Lung (tissue), 12 donors: ENCODE data around the gene NAALADL2. TPM values are rescaled to one million over a fixed set of nuclear protein-coding genes. Genes with fewer than 3 reads are reported as not detected.

Experiments used
- ATAC-seq: fragments of 200-7000 bp; cut with Tn5 transposase; one replicate; pipeline ENCODE4 v1.9.1; 2020; ENCODE audit warnings: moderate number of reproducible peaks; ENCODE audit not compliant: insufficient read depth, low FRiP score
- DNase-seq, 3 donors: peaks; one replicate each; pipeline ENCODE4 v3.0.0-alpha.2; 2013 to 2017
- H3K27ac ChIP-seq, 2 donors: one replicate each; pipeline ENCODE4 v1.5.1; 2013; ENCODE audit warnings: mild to moderate bottlenecking in 2 of 2, moderate library complexity in 2 of 2, control low read depth in 1 of 2, inconsistent platforms in 1 of 2, low read depth in 1 of 2, low read length in 1 of 2
- H3K27me3 ChIP-seq, 3 donors: one replicate each; pipeline ENCODE4 v1.5.1; 2013; ENCODE audit warnings: low read length in 2 of 3; ENCODE audit not compliant: control insufficient read depth in 3 of 3, insufficient read depth in 3 of 3
- H3K36me3 ChIP-seq, 4 donors: one replicate each; pipeline ENCODE4 v1.5.1; 2013; ENCODE audit warnings: low read length in 4 of 4, mild to moderate bottlenecking in 1 of 4, moderate library complexity in 1 of 4; ENCODE audit not compliant: control insufficient read depth in 4 of 4, insufficient read depth in 4 of 4
- H3K4me1 ChIP-seq, 5 donors: one replicate each; pipeline ENCODE4 v1.5.1; 2013; ENCODE audit warnings: low read length in 5 of 5, mild to moderate bottlenecking in 2 of 5, moderate library complexity in 1 of 5; ENCODE audit not compliant: control insufficient read depth in 5 of 5, insufficient read depth in 5 of 5
- H3K4me3 ChIP-seq: one replicate; pipeline ENCODE4 v1.5.1; 2013; ENCODE audit warnings: mild to moderate bottlenecking, control low read depth, moderate library complexity
- H3K9ac ChIP-seq, 2 donors: one replicate each; pipeline ENCODE4 v1.5.1; 2013; ENCODE audit warnings: low read length in 2 of 2, control low read depth in 1 of 2; ENCODE audit not compliant: insufficient read depth in 1 of 2
- H3K9me3 ChIP-seq, 4 donors: one replicate each; pipeline ENCODE4 v1.5.1; 2013; ENCODE audit warnings: low read length in 3 of 4, mild to moderate bottlenecking in 1 of 4, moderate library complexity in 1 of 4; ENCODE audit not compliant: control insufficient read depth in 4 of 4, insufficient read depth in 3 of 4
- WGBS, 2 donors: extraction: QIAGEN DNeasy Blood & Tissue Kit; methylation state at CpG; one replicate each; pipeline ENCODE4 v1.1.7; 2013; 5-methylcytosine and 5-hydroxymethylcytosine counted together
- polyA plus RNA-seq, 2 donors: library from polyadenylated mRNA; stranded (reverse); fragments of 200-250 nt; gene quantifications; one replicate each; pipeline ENCODE4 v1.2.1, GENCODE V29; 2013
- total RNA-seq, 2 donors: library from RNA; depleted of rRNA in 1 of 2; stranded (reverse); fragments of >200 nt in 1 of 2; gene quantifications; one replicate each; pipeline ENCODE4 v1.2.1, GENCODE V29; 2014 to 2021
- TF ChIP-seq, protein P1 (sequence below): IDR thresholded peaks from 2 replicates; pipeline ENCODE4 v1.5.1; 2012; ENCODE audit warnings: mild to moderate bottlenecking; ENCODE audit errors: control extremely low read depth, extremely low read depth
- donor health status: control.
- donor health status: control.
- donor health status: Bipolar disorder and iron deficiency.
- donor health status: healthy.
- donor health status: DM: yes; HTN: yes; CAD: no.

The NAALADL2 gene
- total and polyA plus RNA-seq, 4 donors, result 0.49 to 46.7 (median 4.7) TPM

DNA sequence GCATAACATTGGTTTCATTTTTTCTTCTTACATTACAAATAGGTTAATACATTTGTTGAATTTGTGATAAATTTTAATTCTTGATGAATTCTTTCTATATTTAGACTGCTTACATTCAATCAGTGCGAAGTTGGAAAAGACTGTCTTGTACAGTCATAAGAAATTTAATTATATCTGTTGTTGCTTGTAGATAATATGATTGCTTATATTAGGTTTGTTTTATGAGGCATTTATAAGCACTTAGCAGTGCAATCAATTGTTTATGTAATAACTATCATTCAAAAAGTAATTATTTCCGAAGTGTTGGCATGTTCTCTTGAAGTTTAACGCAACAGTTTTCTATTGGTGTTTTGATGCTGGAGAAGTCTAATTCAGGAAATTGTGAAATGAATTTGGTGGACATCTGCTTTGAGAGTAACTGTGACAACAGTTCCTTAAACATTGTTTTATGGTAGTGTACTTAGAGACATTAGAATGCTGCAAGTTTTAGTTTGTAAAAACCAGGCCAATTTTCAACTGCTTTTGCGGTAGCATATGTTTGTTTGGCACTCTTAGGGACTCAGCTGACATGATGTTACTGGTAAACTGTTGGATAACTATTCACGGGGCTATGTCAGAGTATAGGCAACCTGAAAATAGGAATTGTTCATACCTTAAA, 99.7 kb downstream of the NAALADL2 start:
- no peak overlapping the region for H3K27ac ChIP-seq
- H3K36me3 ChIP-seq, result no peaks in the 10 kb centered on the region
- ATAC-seq, result no peak
- H3K9me3 ChIP-seq, result no peaks in the 10 kb centered on the region
- TF ChIP-seq, protein P1, sequence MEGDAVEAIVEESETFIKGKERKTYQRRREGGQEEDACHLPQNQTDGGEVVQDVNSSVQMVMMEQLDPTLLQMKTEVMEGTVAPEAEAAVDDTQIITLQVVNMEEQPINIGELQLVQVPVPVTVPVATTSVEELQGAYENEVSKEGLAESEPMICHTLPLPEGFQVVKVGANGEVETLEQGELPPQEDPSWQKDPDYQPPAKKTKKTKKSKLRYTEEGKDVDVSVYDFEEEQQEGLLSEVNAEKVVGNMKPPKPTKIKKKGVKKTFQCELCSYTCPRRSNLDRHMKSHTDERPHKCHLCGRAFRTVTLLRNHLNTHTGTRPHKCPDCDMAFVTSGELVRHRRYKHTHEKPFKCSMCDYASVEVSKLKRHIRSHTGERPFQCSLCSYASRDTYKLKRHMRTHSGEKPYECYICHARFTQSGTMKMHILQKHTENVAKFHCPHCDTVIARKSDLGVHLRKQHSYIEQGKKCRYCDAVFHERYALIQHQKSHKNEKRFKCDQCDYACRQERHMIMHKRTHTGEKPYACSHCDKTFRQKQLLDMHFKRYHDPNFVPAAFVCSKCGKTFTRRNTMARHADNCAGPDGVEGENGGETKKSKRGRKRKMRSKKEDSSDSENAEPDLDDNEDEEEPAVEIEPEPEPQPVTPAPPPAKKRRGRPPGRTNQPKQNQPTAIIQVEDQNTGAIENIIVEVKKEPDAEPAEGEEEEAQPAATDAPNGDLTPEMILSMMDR, result no peak
- no peak overlapping the region for H3K4me3 ChIP-seq
- DNase-seq, result peak; percentile 19 to 92 (median 91)
- H3K4me1 ChIP-seq, result peaks cover 0 to 22% (median 0%) of the 10 kb centered on the region in 5 donors
- no peak overlapping the region for H3K9ac ChIP-seq
- no peaks in the 10 kb centered on the region for H3K27me3 ChIP-seq
- WGBS, 2 donors, result 54 to 60% methylated on average over 5 of the region's 5 CpGs

DNA sequence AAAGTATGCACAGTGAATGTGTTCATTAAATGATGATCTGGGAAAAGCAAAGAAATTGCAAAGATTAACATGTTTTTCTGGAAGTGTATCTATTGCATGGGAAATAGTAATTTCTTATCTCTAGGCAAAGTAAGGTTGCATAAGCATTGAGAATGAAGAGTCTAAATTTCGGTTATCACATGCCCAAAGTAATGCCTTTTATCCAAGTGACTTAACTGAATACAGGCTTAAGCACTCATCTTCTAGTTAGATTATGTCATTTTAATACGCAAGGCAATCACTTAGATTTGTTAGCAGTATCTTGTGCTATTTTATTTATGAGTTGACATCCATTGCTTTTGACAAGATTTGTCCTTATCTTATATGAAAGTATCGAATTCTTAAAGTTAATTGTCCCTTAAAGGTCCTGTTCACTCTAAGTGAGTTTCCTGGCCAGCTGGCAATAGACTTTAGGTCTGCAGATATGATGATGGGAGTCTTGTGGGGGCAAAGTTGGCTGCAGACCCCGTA, 100.5 kb downstream of the NAALADL2 start:
- peak; percentile 48 to 77 (median 74) for DNase-seq
- H3K27me3 ChIP-seq, result no peaks in the 10 kb centered on the region
- WGBS, 2 donors, result 73 to 86% methylated on average over 4 of the region's 4 CpGs

DNA sequence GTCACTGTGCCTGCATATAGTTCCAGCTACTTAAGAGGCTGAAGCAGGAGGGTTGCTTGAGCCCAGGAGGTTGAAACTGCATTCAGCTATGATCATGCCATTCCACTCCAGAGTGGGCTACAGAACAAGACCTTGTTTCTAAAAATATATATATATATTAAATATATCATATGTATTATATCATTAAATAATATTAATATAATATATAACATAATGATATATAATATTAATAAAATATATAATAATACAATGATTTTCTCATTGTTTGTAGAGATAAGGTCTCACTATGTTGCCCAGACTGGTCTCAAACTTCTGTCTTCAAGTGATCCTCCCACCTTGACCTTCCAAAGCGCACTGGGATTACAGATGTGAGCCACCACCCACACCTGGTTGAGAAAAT, 101.8 kb downstream of the NAALADL2 start:
- TF ChIP-seq, protein P1, result no peak
- no peaks in the 10 kb centered on the region for H3K9me3 ChIP-seq
- 90 to 97% methylated on average over 1 of the region's 1 CpG for WGBS, 2 donors

More for the DNA sequence above, 100.5 kb downstream of the NAALADL2 start:
- Histone ChIP-seq H3K9ac (no peak overlapping the region), H3K9me3 (no peaks in the 10 kb centered on the region), H3K4me3 (no peak overlapping the region), H3K4me1 (peaks cover 0 to 22% (median 0%) of the 10 kb centered on the region in 5 donors), H3K27ac (no peak overlapping the region), H3K36me3 (no peaks in the 10 kb centered on the region)
- TF ChIP-seq, protein P1, result no peak
- no peak for ATAC-seq

More for the DNA sequence above, 101.8 kb downstream of the NAALADL2 start:
- peaks cover 0 to 22% (median 0%) of the 10 kb centered on the region in 5 donors for H3K4me1 ChIP-seq
- no peak overlapping the region for H3K27ac ChIP-seq
- H3K9ac ChIP-seq, result no peak overlapping the region
- no peak for DNase-seq
- no peaks in the 10 kb centered on the region for H3K36me3 ChIP-seq
- no peaks in the 10 kb centered on the region for H3K27me3 ChIP-seq
- ATAC-seq, result no peak
- H3K4me3 ChIP-seq, result no peak overlapping the region
